Adipose tissue (tissue), 3 donors: ENCODE data around the gene GJD3. TPM values are rescaled to one million over a fixed set of nuclear protein-coding genes. Genes with fewer than 3 reads are reported as not detected.

Experiments used
- H3K27ac ChIP-seq: one replicate; pipeline ENCODE4 v1.5.1; 2013; ENCODE audit warnings: low read depth, low read length
- WGBS, 3 donors: extraction: QIAGEN DNeasy Blood & Tissue Kit; methylation state at CpG; one replicate each; pipeline ENCODE4 v1.1.7; 2013; 5-methylcytosine and 5-hydroxymethylcytosine counted together
- polyA plus RNA-seq, 3 donors: library from polyadenylated mRNA; stranded (reverse); fragments of 200-250 nt; gene quantifications; one replicate each; pipeline ENCODE4 v1.2.3, GENCODE V29; 2013
- donor health status: healthy with polysubstance abuse.
- donor health status: Bipolar disorder and iron deficiency.
- donor health status: healthy.

The GJD3 gene
- polyA plus RNA-seq, 3 donors: 0.78 to 1.0 TPM; not detected in 1

DNA sequence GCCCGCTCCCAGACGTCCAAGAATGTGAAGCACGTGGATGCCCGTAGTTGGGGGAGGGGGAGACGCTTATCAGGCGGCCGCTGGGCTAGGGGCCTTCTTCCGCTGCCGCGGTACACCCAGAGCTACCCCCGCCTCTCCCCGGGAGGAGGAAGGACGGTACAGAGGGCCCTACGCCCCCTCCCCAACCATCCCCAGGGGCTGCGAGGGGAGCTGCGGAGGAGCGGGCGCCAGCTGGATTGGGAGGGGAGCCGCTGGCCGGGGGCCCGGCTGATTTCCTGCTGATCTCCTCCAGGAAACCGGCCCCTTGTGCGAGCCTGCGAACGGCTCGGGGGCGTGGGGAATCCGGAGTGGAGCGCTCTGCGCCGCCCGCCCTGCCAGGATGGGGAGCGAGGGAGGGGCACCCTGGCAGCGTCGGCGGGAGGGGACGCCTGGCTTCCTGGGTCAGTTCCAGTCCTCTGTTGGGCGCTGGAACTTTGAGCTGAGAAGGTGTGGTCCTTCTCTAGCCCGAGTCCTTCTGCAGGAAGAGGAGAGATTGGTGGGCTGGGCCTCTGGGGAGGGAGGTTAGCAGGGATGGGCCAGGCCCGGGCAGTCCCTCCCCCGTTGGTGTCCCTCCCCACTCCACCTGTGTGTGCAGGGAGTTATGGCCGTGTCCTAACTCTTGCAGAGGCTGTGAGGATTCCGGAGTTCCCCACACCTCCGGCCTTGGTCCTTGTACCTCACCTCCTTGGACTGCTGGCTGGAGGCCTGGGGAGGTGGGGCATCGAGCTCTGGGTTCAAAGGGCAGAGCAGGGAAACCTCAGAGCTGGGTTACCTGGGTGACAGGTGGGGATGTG is 19.2 kb downstream of the GJD3 start:
- no peak overlapping the region for H3K27ac ChIP-seq
- WGBS, 3 donors: 1 to 2% (median 2%) methylated on average over 41 to 45 of the region's 45 CpGs

GRCh38 chr17:40344421-40345160 is 19.9 kb downstream of the GJD3 start:
- WGBS, 3 donors: 14 to 56% (median 20%) methylated on average over 7 of the region's 7 CpGs
- H3K27ac ChIP-seq: peak overlapping the region; percentile 65

- 20 to 39% (median 22%) methylated on average over 15 of the region's 15 CpGs for WGBS, 3 donors
- H3K27ac ChIP-seq: peak overlapping the region; percentile 83
These were observed 21.1 kb downstream of the GJD3 start for GRCh38 chr17:40343219-40344119.

DNA sequence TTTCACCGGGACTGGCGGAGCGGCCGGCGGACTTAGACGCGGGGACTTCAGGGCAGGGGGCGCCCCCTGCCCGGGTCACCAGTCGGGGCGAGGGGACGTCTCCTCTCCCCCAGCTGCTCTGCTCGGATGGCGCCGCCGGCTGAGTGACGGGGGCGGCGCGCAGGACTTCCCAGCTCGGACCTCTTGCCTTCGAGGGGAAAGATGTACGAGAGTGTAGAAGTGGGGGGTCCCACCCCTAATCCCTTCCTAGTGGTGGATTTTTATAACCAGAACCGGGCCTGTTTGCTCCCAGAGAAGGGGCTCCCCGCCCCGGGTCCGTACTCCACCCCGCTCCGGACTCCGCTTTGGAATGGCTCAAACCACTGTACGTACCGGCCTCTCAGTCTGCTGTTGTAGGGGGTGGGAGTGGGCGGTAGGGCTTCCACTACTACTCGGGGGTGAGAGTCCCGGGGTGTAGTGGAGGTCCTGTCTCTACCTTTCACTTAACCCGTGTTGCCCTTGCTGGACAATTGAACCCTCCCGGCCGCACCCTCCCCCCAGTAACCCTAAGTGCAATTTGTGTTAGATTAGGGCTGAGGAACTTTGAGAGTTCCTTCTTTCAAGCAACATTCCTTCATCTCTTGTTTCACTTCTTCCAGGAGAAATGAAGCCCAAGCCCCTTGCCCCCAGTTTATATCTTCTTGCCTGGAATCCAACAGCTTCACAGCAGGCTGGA is 21.9 kb downstream of the GJD3 start:
- WGBS, 3 donors: 3 to 5% (median 4%) methylated on average over 37 to 38 of the region's 38 CpGs
- H3K27ac ChIP-seq: peak overlapping the region; percentile 83

GRCh38 chr17:40341808-40342503 is 22.6 kb downstream of the GJD3 start:
- peak overlapping the region; percentile 83 for H3K27ac ChIP-seq
- 0 to 2% (median 2%) methylated on average over 36 to 55 of the region's 55 CpGs for WGBS, 3 donors

DNA sequence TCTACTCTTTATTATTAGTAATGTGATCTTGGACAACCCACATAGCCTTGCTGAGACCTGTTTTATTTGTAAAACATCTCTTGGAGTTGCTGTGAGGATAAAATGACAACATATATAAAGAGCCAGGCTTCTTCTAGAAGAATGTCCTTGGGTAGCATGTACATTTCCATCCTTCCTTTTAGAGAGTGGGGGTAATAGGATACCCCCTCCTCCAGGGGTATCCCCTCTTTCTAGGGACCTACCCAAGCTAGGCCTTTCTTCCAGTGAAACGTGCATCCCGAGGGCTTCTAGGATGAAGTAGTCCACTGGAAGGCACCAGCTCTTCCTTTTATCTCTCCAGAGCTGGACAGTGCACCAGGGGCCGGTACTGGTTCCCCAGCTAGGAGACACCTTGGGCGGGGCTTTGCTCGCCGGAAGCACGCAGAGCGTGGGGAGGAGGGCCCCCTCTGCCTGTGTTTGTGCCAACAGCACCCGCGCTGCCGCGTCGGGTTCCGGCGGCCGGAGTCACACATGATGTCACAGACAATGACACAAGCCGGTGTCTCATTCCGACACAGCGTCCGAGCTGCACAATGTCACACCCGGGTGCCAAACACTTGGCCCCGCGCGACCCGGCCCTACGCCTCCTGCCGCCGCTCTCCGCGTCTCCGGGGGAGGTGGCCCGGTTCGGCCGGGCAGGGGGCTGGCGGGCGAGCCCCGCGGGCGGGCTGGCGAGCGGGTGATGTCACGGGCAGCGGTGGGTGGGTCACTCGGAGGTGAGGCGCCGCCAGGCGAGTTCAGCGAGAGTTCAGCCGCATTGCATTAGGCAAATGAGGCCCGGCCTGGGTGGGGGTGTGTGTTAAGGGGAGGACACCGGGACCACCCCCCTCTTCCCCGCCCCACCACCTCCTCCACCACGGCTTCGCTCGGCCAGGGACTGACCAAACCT is 23.4 kb downstream of the GJD3 start:
- WGBS, 3 donors: 0 to 2% (median 0%) methylated on average over 50 to 55 of the region's 55 CpGs
- H3K27ac ChIP-seq: peak overlapping the region; percentile 83

DNA sequence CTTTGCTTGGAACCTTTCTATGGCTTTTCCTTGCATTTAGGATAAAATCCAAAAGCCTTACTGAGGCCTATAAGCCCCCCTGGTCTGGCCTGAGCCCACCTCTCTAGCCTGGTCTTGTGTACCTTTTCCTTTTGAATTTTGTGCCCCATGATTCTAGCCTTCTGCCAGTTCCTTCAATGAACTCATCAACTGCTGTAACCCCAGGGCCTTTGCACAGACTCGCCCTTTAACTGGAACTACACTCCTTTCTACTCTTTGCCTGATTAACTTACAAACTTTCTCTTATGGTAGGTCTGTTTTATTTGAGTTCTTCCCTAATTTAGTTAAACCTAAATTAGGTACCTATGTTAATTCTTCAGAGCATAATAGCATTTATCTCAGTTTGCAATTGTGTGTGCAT is 24.2 kb downstream of the GJD3 start:
- H3K27ac ChIP-seq: peak overlapping the region; percentile 74
- WGBS, 3 donors: 94 to 100% (median 97%) methylated on average over 1 of the region's 1 CpG

- WGBS, 3 donors: 49 to 70% (median 52%) methylated on average over 13 of the region's 13 CpGs
- no peak overlapping the region for H3K27ac ChIP-seq
These were observed 25.4 kb downstream of the GJD3 start for GRCh38 chr17:40338941-40339649.

DNA sequence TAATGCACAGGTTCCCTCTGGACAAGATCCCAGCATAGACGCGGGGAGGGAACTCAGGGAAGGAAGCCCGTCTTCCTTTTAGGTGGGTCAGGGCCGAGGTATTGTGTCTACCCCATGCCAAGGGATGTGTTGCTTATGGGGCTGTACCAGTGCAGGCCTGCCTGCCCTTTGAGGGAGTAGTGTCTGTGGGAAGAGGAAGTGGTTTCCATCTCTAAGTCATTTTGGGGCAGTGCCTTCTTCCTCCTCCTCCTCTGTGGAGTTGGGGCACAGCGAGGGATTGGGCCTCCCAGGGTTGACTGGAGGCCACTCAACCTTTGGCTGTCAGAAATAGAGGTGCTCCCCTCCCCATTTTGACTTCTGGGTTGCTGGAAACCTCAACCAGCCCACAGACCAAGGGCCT is 26.5 kb downstream of the GJD3 start:
- WGBS, 3 donors: 62 to 91% (median 71%) methylated on average over 5 of the region's 5 CpGs
- H3K27ac ChIP-seq: no peak overlapping the region

DNA sequence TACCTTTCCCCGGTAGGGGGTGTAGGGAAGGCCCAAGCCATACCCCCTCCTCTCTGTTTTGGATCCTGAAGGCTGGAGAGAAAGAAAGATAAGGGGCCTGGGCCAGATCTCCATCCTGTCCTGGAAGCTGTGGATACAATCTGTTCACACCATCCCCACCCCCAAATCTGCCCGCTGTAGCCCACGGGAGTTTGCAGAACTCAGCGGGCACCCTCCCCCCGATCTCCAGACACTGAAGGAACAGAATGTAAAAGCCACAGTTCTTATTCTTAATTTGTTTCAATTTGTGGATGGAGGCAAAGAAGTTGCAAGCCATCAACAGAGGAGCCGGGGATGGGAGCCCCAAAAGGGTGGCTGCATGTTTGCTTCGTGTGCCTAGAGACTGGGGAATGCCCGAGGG is 27.2 kb downstream of the GJD3 start:
- no peak overlapping the region for H3K27ac ChIP-seq
- WGBS, 3 donors: 70 to 81% (median 72%) methylated on average over 8 of the region's 8 CpGs

- no peak overlapping the region for H3K27ac ChIP-seq
- 74 to 92% (median 84%) methylated on average over 8 of the region's 8 CpGs for WGBS, 3 donors
These were observed 28.9 kb downstream of the GJD3 start for GRCh38 chr17:40335620-40336019.

GRCh38 chr17:40333781-40334448 is 30.6 kb downstream of the GJD3 start:
- no peak overlapping the region for H3K27ac ChIP-seq
- WGBS, 3 donors: 65 to 78% (median 70%) methylated on average over 4 of the region's 4 CpGs

DNA sequence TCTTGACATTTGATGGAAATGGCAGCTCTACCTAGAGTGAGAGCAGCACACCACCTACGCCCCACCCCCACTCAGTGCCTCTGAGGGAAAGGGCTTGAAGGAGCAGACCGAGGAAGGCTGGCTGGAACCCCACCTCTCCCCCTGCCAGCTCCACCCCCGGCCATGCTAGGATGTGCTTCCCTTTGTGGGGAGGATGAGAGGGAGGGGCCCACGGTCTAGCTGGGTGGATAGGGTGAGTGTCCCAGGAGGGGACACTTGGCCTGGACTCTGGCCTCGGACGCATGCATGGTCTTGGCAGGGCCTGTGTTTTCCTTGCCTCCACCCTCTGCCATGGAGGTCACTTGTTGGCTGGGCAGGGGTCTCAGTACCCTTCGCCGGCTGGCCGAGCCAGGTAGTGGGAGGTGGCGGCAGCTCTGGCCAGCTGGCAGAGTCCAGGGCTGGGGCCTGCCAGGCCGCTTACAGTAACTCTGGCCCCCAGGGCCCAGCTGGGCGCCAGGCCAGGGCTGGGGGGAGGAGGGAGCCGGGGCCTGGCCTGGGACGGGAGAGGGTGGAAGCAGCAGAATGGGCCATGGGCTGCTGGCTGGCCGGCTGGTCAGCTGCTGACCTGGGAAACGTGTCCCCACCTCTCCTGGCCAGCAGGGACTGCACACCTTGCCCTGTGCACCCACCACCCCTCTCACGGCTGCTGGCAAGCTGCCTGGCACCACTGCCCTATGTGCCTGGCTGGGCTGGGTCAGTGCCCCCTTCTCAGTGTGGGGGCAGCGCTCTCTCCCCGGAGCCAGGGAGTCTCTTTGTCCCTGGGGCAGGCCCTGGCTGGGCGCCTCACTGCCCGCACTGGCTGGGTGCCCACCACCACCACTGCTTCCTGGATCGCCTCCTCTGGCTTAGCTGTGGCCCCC is 32.5 kb downstream of the GJD3 start:
- 10 to 23% (median 18%) methylated on average over 19 to 22 of the region's 22 CpGs for WGBS, 3 donors
- peak overlapping the region; percentile 46 for H3K27ac ChIP-seq

DNA sequence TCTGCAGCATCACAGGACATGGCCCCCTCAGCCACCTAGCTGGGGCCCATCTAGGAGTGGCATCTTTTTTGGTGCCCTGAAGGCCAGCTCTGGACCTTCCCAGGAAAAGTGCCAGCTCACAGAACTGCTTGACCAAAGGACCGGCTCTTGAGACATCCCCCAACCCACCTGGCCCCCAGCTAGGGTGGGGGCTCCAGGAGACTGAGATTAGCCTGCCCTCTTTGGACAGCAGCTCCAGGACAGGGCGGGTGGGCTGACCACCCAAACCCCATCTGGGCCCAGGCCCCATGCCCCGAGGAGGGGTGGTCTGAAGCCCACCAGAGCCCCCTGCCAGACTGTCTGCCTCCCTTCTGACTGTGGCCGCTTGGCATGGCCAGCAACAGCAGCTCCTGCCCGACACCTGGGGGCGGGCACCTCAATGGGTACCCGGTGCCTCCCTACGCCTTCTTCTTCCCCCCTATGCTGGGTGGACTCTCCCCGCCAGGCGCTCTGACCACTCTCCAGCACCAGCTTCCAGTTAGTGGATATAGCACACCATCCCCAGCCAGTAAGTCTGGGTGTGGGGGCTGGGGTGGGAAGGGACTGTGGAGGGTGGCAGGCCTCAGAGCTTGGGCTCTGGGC is 33.6 kb downstream of the GJD3 start:
- 86 to 92% (median 86%) methylated on average over 10 of the region's 10 CpGs for WGBS, 3 donors
- H3K27ac ChIP-seq: peak overlapping the region; percentile 46
